ENCODE results near the gene RUBCNL. TPM values are rescaled to one million over a fixed set of nuclear protein-coding genes. Genes with fewer than 3 reads are reported as not detected.

Gene RUBCNL
- total and polyA plus RNA-seq, 4 donors = 0.36 to 4.2 (median 0.96) TPM

DNA sequence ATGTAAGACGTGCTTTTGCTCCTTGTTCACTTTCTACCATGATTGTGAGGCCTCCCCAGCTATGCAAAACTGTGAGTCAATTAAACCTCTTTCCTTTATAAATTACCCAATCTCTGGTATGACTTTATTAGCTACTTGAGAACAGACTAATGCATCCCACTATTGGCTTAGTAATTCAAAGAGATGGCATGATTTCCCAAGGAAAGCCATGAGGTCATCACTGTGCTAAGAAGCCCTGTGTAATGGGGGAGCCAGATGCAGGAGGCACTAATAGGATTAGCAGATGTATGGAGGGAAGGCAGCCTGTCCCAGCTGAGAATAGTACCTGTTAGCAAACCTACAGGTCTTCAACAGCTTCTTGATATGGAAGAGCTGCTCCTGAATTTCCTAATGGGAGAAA is 38.1 kb downstream of the RUBCNL start:
- H3K27ac ChIP-seq (ENCODE audit: low read depth in 1 of 2, low read length in 2 of 2) = no peak overlapping the region
- no peaks in the 10 kb centered on the region for H3K27me3 ChIP-seq (ENCODE audit: control insufficient read depth in 4 of 4, insufficient read depth in 4 of 4, low read length in 3 of 4)
- TF ChIP-seq RAD21 (IDR thresholded peaks at IDR 0.05) (no peak), YY1 (IDR thresholded peaks at IDR 0.05) (no peak), REST (IDR thresholded peaks at IDR 0.05) (no peak), HNF4G (IDR thresholded peaks at IDR 0.05) (no peak), GABPA (IDR thresholded peaks at IDR 0.05 in 1 of 2, conservative IDR thresholded peaks at IDR 0.05 in 1 of 2) (no peak), EGR1 (IDR thresholded peaks at IDR 0.05; ENCODE audit: low read depth in 2 of 2) (no peak), FOXA2 (IDR thresholded peaks at IDR 0.05) (no peak), TAF1 (conservative IDR thresholded peaks at IDR 0.05) (no peak), JUND (IDR thresholded peaks at IDR 0.05) (no peak), RXRA (IDR thresholded peaks at IDR 0.05) (no peak), HNF4A (conservative IDR thresholded peaks at IDR 0.05) (no peak), FOXA1 (IDR thresholded peaks at IDR 0.05) (no peak), NR2F2 (IDR thresholded peaks at IDR 0.05) (no peak), SP1 (IDR thresholded peaks at IDR 0.05) (no peak)
- TF ChIP-seq, protein P1, sequence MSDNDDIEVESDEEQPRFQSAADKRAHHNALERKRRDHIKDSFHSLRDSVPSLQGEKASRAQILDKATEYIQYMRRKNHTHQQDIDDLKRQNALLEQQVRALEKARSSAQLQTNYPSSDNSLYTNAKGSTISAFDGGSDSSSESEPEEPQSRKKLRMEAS (IDR thresholded peaks at IDR 0.05) = no peak
- TF ChIP-seq, protein P2, sequence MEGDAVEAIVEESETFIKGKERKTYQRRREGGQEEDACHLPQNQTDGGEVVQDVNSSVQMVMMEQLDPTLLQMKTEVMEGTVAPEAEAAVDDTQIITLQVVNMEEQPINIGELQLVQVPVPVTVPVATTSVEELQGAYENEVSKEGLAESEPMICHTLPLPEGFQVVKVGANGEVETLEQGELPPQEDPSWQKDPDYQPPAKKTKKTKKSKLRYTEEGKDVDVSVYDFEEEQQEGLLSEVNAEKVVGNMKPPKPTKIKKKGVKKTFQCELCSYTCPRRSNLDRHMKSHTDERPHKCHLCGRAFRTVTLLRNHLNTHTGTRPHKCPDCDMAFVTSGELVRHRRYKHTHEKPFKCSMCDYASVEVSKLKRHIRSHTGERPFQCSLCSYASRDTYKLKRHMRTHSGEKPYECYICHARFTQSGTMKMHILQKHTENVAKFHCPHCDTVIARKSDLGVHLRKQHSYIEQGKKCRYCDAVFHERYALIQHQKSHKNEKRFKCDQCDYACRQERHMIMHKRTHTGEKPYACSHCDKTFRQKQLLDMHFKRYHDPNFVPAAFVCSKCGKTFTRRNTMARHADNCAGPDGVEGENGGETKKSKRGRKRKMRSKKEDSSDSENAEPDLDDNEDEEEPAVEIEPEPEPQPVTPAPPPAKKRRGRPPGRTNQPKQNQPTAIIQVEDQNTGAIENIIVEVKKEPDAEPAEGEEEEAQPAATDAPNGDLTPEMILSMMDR (IDR thresholded peaks at IDR 0.05; ENCODE audit: low read depth, low read length, missing input control) = no peak
- TF ChIP-seq, protein P3, sequence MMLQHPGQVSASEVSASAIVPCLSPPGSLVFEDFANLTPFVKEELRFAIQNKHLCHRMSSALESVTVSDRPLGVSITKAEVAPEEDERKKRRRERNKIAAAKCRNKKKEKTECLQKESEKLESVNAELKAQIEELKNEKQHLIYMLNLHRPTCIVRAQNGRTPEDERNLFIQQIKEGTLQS (IDR thresholded peaks at IDR 0.05) = no peak
- TF ChIP-seq, protein P4, sequence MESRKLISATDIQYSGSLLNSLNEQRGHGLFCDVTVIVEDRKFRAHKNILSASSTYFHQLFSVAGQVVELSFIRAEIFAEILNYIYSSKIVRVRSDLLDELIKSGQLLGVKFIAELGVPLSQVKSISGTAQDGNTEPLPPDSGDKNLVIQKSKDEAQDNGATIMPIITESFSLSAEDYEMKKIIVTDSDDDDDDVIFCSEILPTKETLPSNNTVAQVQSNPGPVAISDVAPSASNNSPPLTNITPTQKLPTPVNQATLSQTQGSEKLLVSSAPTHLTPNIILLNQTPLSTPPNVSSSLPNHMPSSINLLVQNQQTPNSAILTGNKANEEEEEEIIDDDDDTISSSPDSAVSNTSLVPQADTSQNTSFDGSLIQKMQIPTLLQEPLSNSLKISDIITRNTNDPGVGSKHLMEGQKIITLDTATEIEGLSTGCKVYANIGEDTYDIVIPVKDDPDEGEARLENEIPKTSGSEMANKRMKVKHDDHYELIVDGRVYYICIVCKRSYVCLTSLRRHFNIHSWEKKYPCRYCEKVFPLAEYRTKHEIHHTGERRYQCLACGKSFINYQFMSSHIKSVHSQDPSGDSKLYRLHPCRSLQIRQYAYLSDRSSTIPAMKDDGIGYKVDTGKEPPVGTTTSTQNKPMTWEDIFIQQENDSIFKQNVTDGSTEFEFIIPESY (IDR thresholded peaks at IDR 0.05) = no peak
- no peak for DNase-seq (ENCODE audit: low spot score)
- 88% methylated on average over 1 of the region's 1 CpG for WGBS
- no peak overlapping the region for H3K9ac ChIP-seq (ENCODE audit: low read depth in 1 of 2, low read length in 2 of 2)
- H3K9me3 ChIP-seq (ENCODE audit: control insufficient read depth in 4 of 4, low read length in 3 of 4) = no peaks in the 10 kb centered on the region
- H3K4me1 ChIP-seq (ENCODE audit: control insufficient read depth in 4 of 4, insufficient read depth in 4 of 4, low read length in 3 of 4) = no peaks in the 10 kb centered on the region
- no peaks in the 10 kb centered on the region for H3K36me3 ChIP-seq (ENCODE audit: control insufficient read depth in 4 of 4, insufficient read depth in 3 of 4, low read depth in 1 of 4, low read length in 3 of 4)
- H3K4me3 ChIP-seq (ENCODE audit: low read depth in 1 of 3, low read length in 3 of 3) = no peak overlapping the region

Data from liver (tissue), 9 donors.